Loucy (cell line): Measurements from ENCODE around the gene SUN2.

ENCODE experiments used
- CTCF ChIP-seq: fragments of 200-600 bp; sonication (generic); conservative IDR thresholded peaks from 2 replicates; pipeline ENCODE4 v1.5.1; 2014; ENCODE audit warnings: mild to moderate bottlenecking, antibody characterized with exemption, low read length
- EZH2phosphoT487 ChIP-seq: fragments of 200-600 bp; IDR thresholded peaks from 2 replicates; pipeline ENCODE4 v1.6.1; 2018; ENCODE audit warnings: antibody characterized with exemption, mild to moderate bottlenecking, moderate library complexity, borderline replicate concordance

- TF ChIP-seq CTCF (no peak), EZH2phosphoT487 (no peak)
Observed at GRCh38 chr22:38725900-38726655, 29.7 kb downstream of the SUN2 start.
